SK-N-SH treated with all-trans-retinoic acid at 6 μM for 48 hours (cell line): ENCODE data around the gene SAG.

ENCODE experiments used
- ATAC-seq: fragments of 200-7000 bp; cut with Tn5 transposase; 3 replicates; pipeline ENCODE4 v1.9.1; 2020; ENCODE audit warnings: mild to moderate bottlenecking, moderate library complexity
- ARNTL ChIP-seq: fragments of 450-650 bp; formaldehyde crosslinking; IDR thresholded peaks from 2 replicates; pipeline ENCODE4 v1.5.0; 2020; ENCODE audit warnings: low read depth, mild to moderate bottlenecking, moderate library complexity, borderline replicate concordance
- BACH2 ChIP-seq: fragments of 250-450 bp; sonication (Bioruptor Pico); IDR thresholded peaks from 2 replicates; pipeline ENCODE4 v1.9.0; 2021; ENCODE audit warnings: mild to moderate bottlenecking, borderline replicate concordance
- CSDC2 ChIP-seq: fragments of 250-450 bp; sonication (Bioruptor Pico); IDR thresholded peaks from 2 replicates; pipeline ENCODE4 v1.5.0; 2020; ENCODE audit warnings: mild to moderate bottlenecking, moderate library complexity
- ESRRG ChIP-seq: fragments of 250-450 bp; sonication (Bioruptor Pico); IDR thresholded peaks from 2 replicates; pipeline ENCODE4 v1.6.1; 2021; ENCODE audit warnings: mild to moderate bottlenecking
- ISL1 ChIP-seq: fragments of 250-450 bp; sonication (Bioruptor Pico); IDR thresholded peaks from 2 replicates; pipeline ENCODE4 v2.1.2; 2022; ENCODE audit warnings: mild to moderate bottlenecking, moderate library complexity
- OSR1 ChIP-seq: fragments of 250-450 bp; sonication (Bioruptor Pico); IDR thresholded peaks from 2 replicates; pipeline ENCODE4 v1.8.0; 2022; ENCODE audit warnings: moderate library complexity, mild to moderate bottlenecking, inconsistent platforms
- PPARA ChIP-seq: fragments of 250-450 bp; sonication (Bioruptor Pico); IDR thresholded peaks from 2 replicates; pipeline ENCODE4 v1.5.0; 2020; ENCODE audit warnings: mild to moderate bottlenecking, borderline replicate concordance
- SNAI2 ChIP-seq: fragments of 250-450 bp; sonication (Bioruptor Pico); IDR thresholded peaks from 2 replicates; pipeline ENCODE4 v1.5.0; 2020; ENCODE audit warnings: mild to moderate bottlenecking, moderate library complexity
- TOX ChIP-seq: fragments of 250-450 bp; sonication (Bioruptor Pico); IDR thresholded peaks from 2 replicates; pipeline ENCODE4 v1.8.0; 2021; ENCODE audit warnings: mild to moderate bottlenecking, moderate library complexity, borderline replicate concordance
- ZC3H10 ChIP-seq: fragments of 250-450 bp; sonication (Bioruptor Pico); IDR thresholded peaks from 2 replicates; pipeline ENCODE4 v1.5.1; 2021; ENCODE audit warnings: mild to moderate bottlenecking, moderate library complexity
- ZFP3 ChIP-seq: fragments of 250-450 bp; sonication (Bioruptor Pico); IDR thresholded peaks from 2 replicates; pipeline ENCODE4 v1.5.0; 2020; ENCODE audit warnings: mild to moderate bottlenecking, moderate library complexity
- ZFP30 ChIP-seq: fragments of 450-650 bp; formaldehyde crosslinking; IDR thresholded peaks from 2 replicates; pipeline ENCODE4 v1.5.0; 2022; ENCODE audit warnings: mild to moderate bottlenecking, moderate library complexity
- ZNF565 ChIP-seq: fragments of 450-650 bp; formaldehyde crosslinking; conservative IDR thresholded peaks from 2 replicates; pipeline ENCODE4 v1.5.0; 2020; ENCODE audit warnings: low read depth, mild to moderate bottlenecking, moderate library complexity
- ZNF70 ChIP-seq: fragments of 450-650 bp; formaldehyde crosslinking; IDR thresholded peaks from 2 replicates; pipeline ENCODE4 v1.5.0; 2020; ENCODE audit warnings: mild to moderate bottlenecking, moderate library complexity
- ZNF8 ChIP-seq: fragments of 450-650 bp; formaldehyde crosslinking; IDR thresholded peaks from 2 replicates; pipeline ENCODE4 v1.5.0; 2020; ENCODE audit warnings: mild to moderate bottlenecking, moderate library complexity
- TF ChIP-seq, protein P1 (sequence below): fragments of 250-450 bp; sonication (Bioruptor Pico); IDR thresholded peaks from 2 replicates; pipeline ENCODE4 v1.5.0; 2020; ENCODE audit warnings: mild to moderate bottlenecking, moderate library complexity
- TF ChIP-seq, protein P2 (sequence below): fragments of 250-450 bp; sonication (Bioruptor Pico); IDR thresholded peaks from 2 replicates; pipeline ENCODE4 v1.8.0; 2020; ENCODE audit warnings: mild to moderate bottlenecking, moderate library complexity, borderline replicate concordance
- TF ChIP-seq, protein P3 (sequence below): fragments of 250-450 bp; sonication (Bioruptor Pico); IDR thresholded peaks from 2 replicates; pipeline ENCODE4 v1.8.0; 2021; ENCODE audit warnings: low read depth, mild to moderate bottlenecking, moderate library complexity, borderline replicate concordance

Gene SAG

DNA sequence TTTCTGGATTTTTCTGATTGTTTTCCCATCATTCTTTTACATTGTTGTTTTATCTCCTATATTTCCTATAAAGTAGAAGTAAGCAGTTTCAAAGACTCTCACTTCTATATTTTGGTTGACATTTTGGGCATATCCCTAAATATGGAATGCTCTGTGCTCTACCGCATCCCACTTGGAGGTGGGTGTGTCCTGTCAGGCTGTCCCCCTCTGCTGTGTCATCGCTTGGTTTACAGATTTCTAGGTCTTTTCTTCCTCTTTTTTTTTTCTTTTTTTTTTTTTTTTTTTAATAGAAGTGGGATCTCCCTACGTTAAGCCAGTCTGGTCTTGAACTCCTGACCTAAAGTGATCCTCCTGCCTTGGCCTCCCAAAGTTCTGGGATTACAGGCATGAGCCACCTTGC lies 60.0 kb downstream of the SAG start (continued):
- TF ChIP-seq, protein P1, sequence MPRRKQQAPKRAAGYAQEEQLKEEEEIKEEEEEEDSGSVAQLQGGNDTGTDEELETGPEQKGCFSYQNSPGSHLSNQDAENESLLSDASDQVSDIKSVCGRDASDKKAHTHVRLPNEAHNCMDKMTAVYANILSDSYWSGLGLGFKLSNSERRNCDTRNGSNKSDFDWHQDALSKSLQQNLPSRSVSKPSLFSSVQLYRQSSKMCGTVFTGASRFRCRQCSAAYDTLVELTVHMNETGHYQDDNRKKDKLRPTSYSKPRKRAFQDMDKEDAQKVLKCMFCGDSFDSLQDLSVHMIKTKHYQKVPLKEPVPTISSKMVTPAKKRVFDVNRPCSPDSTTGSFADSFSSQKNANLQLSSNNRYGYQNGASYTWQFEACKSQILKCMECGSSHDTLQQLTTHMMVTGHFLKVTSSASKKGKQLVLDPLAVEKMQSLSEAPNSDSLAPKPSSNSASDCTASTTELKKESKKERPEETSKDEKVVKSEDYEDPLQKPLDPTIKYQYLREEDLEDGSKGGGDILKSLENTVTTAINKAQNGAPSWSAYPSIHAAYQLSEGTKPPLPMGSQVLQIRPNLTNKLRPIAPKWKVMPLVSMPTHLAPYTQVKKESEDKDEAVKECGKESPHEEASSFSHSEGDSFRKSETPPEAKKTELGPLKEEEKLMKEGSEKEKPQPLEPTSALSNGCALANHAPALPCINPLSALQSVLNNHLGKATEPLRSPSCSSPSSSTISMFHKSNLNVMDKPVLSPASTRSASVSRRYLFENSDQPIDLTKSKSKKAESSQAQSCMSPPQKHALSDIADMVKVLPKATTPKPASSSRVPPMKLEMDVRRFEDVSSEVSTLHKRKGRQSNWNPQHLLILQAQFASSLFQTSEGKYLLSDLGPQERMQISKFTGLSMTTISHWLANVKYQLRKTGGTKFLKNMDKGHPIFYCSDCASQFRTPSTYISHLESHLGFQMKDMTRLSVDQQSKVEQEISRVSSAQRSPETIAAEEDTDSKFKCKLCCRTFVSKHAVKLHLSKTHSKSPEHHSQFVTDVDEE: no peak
- no peak for TF ChIP-seq ZNF565 (CRISPR knock-in tag)

DNA sequence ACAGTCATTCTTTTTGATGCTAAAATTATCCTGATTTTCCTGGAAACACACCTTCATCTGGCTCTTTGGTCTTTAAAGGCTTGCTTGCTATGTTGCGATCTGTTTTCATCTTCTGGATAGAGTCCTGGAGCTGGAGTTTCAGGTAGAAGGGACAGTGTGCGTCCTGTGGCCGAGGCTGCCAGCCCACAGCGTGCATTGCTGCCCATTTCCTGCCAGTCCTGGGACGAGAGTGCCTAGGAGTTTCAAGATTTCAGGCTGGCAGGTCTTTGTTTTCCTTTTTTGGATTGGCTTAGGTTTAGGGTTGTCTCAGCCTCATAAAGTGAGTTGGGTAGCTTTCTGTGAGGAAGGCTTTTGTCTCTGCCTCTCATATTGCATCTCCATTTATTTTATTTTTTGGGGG lies 61.1 kb downstream of the SAG start:
- TF ChIP-seq ZFP3: no peak
- TF ChIP-seq, protein P2, sequence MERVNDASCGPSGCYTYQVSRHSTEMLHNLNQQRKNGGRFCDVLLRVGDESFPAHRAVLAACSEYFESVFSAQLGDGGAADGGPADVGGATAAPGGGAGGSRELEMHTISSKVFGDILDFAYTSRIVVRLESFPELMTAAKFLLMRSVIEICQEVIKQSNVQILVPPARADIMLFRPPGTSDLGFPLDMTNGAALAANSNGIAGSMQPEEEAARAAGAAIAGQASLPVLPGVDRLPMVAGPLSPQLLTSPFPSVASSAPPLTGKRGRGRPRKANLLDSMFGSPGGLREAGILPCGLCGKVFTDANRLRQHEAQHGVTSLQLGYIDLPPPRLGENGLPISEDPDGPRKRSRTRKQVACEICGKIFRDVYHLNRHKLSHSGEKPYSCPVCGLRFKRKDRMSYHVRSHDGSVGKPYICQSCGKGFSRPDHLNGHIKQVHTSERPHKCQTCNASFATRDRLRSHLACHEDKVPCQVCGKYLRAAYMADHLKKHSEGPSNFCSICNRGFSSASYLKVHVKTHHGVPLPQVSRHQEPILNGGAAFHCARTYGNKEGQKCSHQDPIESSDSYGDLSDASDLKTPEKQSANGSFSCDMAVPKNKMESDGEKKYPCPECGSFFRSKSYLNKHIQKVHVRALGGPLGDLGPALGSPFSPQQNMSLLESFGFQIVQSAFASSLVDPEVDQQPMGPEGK (CRISPR knock-in tag): no peak
- TF ChIP-seq ZNF565 (CRISPR knock-in tag): no peak
- no peak for TF ChIP-seq ZNF70 (CRISPR knock-in tag)
- no peak for TF ChIP-seq TOX (CRISPR knock-in tag)
- no peak for TF ChIP-seq PPARA (CRISPR knock-in tag)
- TF ChIP-seq BACH2 (CRISPR knock-in tag): no peak
- TF ChIP-seq CSDC2 (CRISPR knock-in tag): no peak
- no peak for TF ChIP-seq ZFP30
- TF ChIP-seq ARNTL (CRISPR knock-in tag): no peak
- TF ChIP-seq, protein P1: no peak
- TF ChIP-seq ISL1 (CRISPR knock-in tag): no peak
- TF ChIP-seq, protein P3, sequence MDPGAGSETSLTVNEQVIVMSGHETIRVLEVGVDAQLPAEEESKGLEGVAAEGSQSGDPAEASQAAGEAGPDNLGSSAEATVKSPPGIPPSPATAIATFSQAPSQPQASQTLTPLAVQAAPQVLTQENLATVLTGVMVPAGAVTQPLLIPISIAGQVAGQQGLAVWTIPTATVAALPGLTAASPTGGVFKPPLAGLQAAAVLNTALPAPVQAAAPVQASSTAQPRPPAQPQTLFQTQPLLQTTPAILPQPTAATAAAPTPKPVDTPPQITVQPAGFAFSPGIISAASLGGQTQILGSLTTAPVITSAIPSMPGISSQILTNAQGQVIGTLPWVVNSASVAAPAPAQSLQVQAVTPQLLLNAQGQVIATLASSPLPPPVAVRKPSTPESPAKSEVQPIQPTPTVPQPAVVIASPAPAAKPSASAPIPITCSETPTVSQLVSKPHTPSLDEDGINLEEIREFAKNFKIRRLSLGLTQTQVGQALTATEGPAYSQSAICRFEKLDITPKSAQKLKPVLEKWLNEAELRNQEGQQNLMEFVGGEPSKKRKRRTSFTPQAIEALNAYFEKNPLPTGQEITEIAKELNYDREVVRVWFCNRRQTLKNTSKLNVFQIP: no peak
- TF ChIP-seq ZC3H10 (CRISPR knock-in tag): no peak
- no peak for TF ChIP-seq OSR1 (CRISPR knock-in tag)
- TF ChIP-seq SNAI2 (CRISPR knock-in tag): no peak
- no peak for TF ChIP-seq ESRRG (CRISPR knock-in tag)
- ATAC-seq: no peak

DNA sequence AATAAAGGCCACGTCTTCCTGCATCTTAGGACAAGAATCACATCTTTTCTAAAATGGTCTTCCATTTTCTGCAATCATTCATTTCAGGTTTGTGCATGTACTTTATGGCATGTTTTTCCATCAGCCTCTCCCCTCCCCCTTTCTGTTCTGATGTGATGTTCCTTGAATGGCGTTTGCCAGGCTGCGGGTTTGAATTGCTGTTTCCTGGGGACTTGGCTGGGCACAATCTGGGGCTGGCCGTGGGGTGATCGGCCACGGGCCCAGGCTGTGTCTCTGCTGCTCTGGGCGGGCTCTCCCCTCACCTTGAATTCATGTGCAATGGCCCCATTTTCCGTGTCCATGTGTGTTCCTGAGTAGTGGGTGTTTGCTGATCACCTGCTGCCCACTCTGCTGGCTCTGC lies 61.8 kb downstream of the SAG start:
- no peak for ATAC-seq
- TF ChIP-seq, protein P1: no peak
- no peak for TF ChIP-seq ZNF8 (CRISPR knock-in tag)
